AG04449 (cell line): ENCODE results near the gene DPEP2.
"Not testable (repeated sequence)": the region's sequence is repeated elsewhere in the genome, so short reads cannot be mapped to it uniquely, and the experiment has no call there.

Experiments
- CTCF ChIA-PET: fragments of 350-600 bp; formaldehyde crosslinking; extraction: SDS; loops from one replicate; lab custom pipeline; 2021; ENCODE audit warnings: antibody characterized with exemption; lab: Yijun Ruan, JAX
- POLR2A ChIA-PET: fragments of 400-600, 350-600 bp; formaldehyde crosslinking; extraction: SDS; loops from one replicate; lab custom pipeline; 2020; ENCODE audit warnings: antibody characterized with exemption, inconsistent platforms; lab: Yijun Ruan, JAX
- DNase-seq: peaks from one replicate; pipeline ENCODE4 v3.0.0-alpha.2; 2010; ENCODE audit warnings: low read depth, low spot score
- H3K4me3 ChIP-seq: 2 replicates; pipeline ENCODE4 v1.5.1; 2011; ENCODE audit warnings: low read depth, mild to moderate bottlenecking, control low read depth, low read length
- TF ChIP-seq, protein P1 (sequence below): IDR thresholded peaks from one replicate; pipeline ENCODE4 v1.5.1; 2011; ENCODE audit warnings: mild to moderate bottlenecking, moderate library complexity, low read length, control low read depth, inconsistent platforms; ENCODE audit not compliant: insufficient read depth; ENCODE audit errors: missing control alignments

The DPEP2 gene

DNA sequence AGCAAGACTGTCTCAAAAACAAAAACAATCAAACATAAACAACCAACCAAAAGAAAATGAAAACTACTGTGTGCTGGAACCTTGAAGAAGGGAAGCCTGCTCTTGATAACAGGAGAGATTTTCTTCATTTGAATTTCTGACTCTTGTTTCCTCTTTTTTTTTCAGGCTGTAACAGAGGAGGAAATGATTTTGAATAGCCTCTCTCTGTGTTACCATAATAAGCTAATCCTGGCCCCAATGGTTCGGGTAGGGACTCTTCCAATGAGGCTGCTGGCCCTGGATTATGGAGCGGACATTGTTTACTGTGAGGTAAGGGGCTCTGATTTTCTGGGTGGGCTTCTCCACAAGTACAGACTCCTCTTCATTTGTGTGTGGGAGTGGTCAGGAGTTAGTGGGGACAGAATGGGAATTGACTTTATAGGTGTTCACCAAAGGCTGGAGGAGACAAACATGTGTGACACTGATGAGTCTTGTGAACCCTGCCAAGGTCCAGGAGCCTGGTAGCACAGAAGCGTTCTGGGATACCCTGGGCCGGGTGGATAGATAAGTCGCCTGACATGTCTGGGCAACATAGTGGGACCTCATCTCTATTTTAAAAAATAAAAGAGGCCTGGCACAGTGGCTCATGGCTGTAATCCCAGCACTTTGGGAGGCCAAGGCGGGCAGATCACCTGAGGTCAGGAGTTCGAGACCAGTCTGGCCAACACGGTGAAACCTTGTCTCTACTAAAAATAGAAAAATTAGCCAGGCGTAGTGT lies 38.7 kb upstream of the DPEP2 start:
- CTCF ChIA-PET, result interaction anchor here (0.6 to 7.2 kb wide), 10 partner anchors 9 to 222 kb away, joined by 3 to 81 read pairs (median 4); partner anchors contain the start of gene NRN1L
- H3K4me3 ChIP-seq, result no peak overlapping the region

DNA sequence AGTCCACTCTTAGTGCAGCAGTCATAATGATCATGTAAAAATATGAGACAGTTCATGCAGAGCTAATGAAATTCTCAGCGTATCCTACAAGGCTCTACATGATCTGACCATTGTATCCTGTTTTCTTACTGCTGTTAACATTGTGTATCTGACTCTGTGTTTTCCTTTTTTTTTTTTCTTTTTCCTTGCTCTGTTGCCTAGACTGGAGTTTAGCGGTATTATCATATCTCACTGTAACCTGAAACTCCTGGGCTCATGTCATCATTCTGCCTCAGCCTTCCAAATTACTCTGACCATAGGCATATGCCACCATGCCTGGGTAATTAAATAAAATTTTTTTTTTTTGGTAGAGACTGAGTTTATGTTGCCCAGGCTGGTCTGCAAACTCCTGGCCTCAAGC lies 35.9 kb upstream of the DPEP2 start:
- H3K4me3 ChIP-seq, result no peak overlapping the region
- TF ChIP-seq, protein P1, sequence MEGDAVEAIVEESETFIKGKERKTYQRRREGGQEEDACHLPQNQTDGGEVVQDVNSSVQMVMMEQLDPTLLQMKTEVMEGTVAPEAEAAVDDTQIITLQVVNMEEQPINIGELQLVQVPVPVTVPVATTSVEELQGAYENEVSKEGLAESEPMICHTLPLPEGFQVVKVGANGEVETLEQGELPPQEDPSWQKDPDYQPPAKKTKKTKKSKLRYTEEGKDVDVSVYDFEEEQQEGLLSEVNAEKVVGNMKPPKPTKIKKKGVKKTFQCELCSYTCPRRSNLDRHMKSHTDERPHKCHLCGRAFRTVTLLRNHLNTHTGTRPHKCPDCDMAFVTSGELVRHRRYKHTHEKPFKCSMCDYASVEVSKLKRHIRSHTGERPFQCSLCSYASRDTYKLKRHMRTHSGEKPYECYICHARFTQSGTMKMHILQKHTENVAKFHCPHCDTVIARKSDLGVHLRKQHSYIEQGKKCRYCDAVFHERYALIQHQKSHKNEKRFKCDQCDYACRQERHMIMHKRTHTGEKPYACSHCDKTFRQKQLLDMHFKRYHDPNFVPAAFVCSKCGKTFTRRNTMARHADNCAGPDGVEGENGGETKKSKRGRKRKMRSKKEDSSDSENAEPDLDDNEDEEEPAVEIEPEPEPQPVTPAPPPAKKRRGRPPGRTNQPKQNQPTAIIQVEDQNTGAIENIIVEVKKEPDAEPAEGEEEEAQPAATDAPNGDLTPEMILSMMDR, result no peak
- ChIA-PET CTCF (interaction anchor here (1.0 to 1.8 kb wide), 3 partner anchors 9 to 218 kb away, joined by 3 to 5 read pairs (median 5); no protein-coding TSS in a partner anchor), POLR2A (no interaction called here)
- no peak for DNase-seq

More for the DNA sequence above, 38.7 kb upstream of the DPEP2 start:
- TF ChIP-seq, protein P1, result no peak
- no peak for DNase-seq
- POLR2A ChIA-PET, result interaction anchor here (0.8 kb wide), 1 partner anchor 15 kb away, joined by 3 read pairs; the partner anchor contains the start of genes DDX28 and DUS2

DNA sequence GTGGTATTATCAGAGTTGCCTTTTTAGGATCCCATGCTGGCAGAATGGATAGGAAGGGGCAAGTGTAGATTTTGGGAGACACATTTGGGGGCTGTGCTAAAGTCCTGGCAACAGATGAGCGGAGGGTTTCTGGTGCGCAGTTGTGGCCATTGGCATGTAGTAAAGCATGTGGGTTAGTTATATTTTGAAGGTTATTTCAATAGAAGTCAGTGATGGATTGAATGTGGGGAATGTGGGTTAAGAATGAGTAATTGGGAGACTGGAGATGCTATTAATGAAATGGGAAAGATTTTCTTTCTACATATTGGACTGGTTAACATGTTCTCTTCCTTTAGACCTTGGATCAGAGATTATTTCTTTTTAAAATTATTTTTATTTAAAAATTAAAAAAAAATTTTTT lies 33.8 kb upstream of the DPEP2 start:
- POLR2A ChIA-PET, result no interaction called here
- TF ChIP-seq, protein P1, result no peak
- H3K4me3 ChIP-seq, result no peak overlapping the region
- no peak for DNase-seq
- CTCF ChIA-PET, result interaction anchor here (1.3 to 6.2 kb wide), 2 partner anchors 7 to 15 kb away, joined by 3 to 43 read pairs; no protein-coding TSS in a partner anchor

DNA sequence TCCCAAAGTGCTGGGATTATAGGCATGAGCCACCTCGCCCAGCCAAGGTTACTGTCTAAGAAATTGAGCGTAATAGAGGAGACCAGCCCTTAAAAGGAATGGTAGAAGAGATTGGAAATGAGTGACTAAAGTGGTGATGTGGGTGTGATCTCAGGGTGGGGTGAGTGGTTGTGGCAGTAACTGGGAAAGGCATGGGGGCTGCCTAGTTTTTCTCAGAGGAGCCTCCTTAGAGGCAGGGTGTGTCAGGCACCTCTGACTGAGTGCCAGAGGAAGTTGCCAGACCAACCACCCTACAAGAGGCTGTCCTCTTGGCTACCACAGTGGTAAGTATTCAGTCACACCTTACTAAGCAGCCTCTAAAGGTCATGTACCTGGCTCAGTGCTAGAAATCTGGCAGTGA lies 32.7 kb upstream of the DPEP2 start:
- no peak for DNase-seq
- CTCF ChIA-PET, result interaction anchor here (1.3 to 6.2 kb wide), 2 partner anchors 9 to 198 kb away, joined by 3 to 43 read pairs; no protein-coding TSS in a partner anchor
- POLR2A ChIA-PET, result no interaction called here
- no peak overlapping the region for H3K4me3 ChIP-seq
- TF ChIP-seq, protein P1, result no peak

DNA sequence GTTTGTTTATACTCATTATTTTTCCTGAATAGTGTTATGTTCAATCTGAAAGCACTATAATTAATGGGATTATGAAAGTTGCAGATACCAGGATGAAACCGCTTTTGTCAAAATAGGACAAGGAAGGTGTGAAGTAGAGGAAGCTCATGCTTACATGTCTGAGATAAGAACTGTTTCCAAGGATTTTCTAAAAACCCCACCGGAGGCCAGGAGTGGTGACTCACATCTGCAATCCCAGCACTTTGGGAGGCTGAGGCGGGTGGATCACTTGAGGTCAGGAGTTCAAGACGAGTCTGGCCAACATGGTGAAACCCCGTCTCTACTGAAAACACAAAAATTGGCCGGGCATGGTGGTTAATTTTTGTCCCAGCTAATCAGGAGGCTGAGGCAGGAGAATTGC lies 30.8 kb upstream of the DPEP2 start:
- POLR2A ChIA-PET, result not testable (repeated sequence)

DNA sequence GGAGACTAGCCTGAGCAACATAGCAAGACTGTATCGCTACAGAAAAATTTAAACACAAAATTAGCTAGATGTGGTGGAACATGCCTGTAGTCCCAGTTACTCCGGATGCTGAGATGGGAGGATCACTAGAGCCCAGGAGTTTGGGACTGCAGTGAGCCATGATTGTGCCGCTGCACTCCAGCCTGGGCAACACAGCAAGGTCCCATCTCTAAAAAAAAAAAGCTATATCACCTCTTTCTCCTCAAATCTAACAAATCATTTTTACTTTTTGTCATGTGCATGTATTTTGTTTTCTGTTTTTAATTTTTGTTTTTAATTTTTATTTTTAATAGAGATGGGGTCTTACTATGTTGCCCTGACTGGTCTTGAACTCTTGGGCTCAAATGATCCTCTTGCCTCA lies 29.7 kb upstream of the DPEP2 start:
- ChIA-PET POLR2A (interaction anchor here (0.7 to 1.0 kb wide), 2 partner anchors 182 to 1746 kb away, joined by 3 read pairs; no protein-coding TSS in a partner anchor), CTCF (interaction anchor here (1.1 to 6.2 kb wide), 4 partner anchors 9 to 35 kb away, joined by 3 to 43 read pairs (median 4); no protein-coding TSS in a partner anchor)
- no peak overlapping the region for H3K4me3 ChIP-seq
- no peak for DNase-seq
- TF ChIP-seq, protein P1, result no peak

More for the DNA sequence above, 30.8 kb upstream of the DPEP2 start:
- DNase-seq, H3K4me3 ChIP-seq: not testable (repeated sequence)
- CTCF ChIA-PET, result interaction anchor here (6.2 kb wide), 1 partner anchor 10 kb away, joined by 43 read pairs; no protein-coding TSS in a partner anchor
